MV-4-11 (cell line): Measurements from ENCODE around the gene UBE2L3.
A peak's percentile ranks its signal among the peaks of the same experiment; 100 is the strongest.
"Not testable (repeated sequence)": the region's sequence is repeated elsewhere in the genome, so short reads cannot be mapped to it uniquely, and the experiment has no call there.

Source experiments
- DNase-seq: peaks from one replicate; lab custom pipeline; 2025; lab: John Stamatoyannopoulos, UW

Gene UBE2L3

DNA sequence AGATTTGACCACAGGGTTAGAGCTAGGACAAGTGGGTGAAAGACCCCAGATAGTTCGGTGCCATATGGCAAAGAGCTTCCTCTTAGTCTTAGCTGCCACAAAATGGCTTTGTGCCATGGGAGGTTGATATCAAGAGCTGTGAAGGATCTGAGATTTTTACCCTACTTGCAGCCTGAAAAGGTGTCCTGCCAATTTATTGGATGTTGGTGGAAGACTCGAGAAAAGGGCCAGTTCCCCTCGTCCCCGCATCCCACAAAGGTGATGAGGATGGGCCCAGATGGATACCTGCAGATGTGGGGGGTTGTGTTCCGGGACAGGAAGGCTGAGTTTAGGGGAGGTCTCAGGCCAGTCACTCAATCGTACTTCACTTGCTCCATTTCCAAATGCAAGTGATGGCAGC lies 35.1 kb downstream of the UBE2L3 start:
- no peak for DNase-seq

DNA sequence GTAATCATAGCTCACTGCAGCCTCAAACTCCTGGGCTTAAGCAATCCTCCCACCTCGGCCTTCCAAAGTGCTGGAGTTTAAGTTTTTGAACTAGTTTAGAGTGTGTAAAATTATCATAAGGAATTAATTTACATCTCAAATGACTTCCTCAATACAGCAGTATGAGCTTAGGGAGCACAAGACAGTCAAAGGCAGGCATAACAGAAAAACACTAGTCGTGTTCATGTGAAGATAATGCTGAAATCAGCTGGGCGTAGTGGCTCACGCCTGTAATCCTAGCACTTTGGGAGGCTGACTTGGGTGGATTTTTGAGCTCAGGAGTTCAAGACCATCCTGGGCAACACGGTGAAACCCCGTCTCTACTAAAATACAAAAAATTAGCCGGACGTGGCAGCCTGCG lies 36.5 kb downstream of the UBE2L3 start:
- no peak for DNase-seq

DNA sequence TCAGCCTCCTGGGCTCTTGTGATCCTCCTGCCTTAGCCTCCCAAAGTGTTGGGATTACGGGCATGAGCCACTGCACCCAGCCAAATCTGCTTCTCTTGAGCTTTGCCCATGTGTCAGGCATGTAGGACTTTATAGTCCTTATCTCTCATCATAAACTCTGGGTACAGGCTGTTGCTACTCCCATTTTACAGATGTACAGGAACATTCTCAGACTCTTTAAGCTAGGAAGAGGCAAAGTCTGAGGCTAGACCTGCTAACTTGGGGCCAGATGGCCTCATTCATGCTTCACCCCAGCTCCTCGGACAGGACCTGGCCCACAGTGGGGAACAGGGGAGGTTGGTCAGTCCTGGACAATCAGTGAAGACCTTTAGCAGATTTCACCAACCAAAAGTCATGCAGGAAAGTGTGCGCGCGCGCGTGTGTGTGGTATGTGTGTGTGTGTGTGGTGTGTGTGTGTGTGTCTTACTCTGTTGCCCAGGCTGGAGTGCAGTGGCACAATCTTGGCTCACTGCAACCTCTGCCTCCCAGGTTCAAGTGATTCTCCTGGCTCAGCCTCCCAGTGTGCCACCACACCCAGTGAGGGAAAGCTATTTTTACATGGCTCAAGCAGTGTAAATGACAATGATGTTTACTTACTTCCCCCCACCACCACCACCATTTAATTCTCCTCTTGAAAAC lies 38.5 kb downstream of the UBE2L3 start:
- DNase-seq = no peak

DNA sequence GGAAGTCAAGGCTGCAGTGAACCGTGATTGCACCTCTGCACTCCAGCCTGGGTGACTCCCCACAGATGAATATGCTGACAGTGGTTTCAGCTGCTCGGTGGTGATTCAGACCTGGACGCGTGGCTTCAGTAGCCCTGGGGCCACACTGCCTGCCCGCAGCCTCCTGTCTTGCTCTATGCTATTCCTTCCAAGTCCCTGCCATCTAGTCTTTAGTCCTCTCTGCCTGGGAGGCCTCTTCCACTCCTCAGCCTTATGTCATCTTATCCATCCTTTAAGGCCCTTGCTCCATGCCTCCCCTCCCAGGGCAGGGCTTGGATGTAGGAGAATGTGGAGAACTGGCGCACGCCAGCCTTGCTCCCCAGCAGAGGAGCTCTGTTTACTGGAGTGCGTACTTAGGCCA lies 39.3 kb downstream of the UBE2L3 start:
- DNase-seq = no peak

DNA sequence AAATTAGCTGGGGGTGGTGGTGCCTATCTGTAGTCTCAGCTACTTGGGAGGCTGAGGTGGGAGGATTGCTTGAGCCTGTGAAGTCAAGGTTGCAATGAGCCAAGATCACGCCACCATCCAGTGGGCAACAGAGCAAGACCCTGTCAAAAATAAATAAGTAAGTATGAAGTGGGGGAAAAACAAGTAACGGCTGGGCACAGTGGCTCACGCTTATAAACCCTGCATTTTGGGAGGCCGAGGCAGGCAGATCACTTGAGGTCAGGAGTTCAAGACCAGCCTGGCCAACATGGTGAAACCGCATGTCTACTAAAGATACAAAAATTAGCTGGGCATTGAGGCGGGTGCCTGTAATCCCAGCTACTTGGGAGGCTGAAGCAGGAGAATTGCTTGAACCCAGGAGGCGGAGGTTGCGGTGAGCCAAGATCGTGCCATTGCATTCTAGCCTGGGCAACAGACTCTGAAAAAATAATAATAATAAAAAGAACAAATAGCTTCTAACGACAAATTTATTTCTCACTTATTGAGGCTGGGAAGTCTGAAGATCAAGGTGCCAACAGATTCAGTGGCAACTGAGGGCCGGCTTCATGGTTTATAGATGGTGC lies 42.1 kb downstream of the UBE2L3 start:
- DNase-seq = not testable (repeated sequence)

DNA sequence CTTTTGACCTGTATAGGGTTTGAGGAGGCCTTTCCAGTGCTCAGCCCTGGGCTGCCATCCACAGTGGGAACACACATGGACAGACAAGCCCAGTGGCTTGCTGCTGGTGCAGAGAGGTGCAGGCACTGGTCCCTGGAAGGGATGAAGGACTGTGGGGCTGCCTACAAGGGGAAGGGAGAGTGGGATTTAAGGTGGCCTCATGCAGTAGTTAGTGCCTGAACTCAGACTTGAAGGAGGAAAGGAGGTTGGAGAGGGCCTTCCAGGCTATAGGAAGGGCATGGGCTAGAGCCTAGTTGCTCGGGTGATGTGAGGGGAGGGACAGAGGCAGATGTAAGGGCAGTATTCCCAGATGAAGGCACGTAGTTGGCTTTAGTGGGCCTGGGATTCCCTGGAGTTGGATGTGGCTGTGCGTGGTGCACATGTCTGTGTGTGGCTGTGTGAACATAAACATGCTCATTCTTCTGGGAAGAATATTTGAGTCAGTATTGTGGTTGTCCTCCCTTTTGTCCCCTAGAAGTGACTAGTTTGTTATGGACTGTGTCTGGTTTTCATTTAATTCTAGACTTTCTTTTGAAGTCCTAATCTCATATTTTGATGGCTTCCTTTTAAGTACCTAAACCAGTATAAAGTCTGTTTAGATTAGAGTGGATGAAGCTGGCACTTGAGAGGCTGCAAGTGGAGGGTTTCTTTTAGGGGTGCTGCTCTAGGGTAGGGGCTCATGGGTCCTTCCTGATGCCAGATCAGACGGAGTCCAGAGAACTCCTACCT lies 43.9 kb downstream of the UBE2L3 start:
- DNase-seq = no peak

DNA sequence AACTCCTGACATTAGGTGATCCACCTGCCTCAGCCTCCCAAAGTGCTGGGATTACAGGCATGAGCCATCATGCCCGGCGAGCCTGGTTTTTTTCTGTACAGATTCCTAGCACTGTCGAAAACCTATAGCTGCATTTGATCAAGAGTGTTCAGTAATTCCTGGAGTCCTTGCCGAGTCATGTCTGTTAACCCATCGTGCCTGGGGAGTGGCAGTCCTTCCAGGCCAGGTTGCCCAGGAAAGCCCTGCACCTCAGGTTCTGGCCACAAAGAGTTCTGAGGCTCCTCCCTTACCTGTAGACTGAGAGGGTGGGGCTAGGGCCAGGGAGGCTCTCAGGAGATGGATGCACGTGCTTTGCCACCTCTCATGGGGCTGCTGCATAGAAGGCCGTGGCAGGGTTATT lies 45.3 kb downstream of the UBE2L3 start:
- DNase-seq = no peak

DNA sequence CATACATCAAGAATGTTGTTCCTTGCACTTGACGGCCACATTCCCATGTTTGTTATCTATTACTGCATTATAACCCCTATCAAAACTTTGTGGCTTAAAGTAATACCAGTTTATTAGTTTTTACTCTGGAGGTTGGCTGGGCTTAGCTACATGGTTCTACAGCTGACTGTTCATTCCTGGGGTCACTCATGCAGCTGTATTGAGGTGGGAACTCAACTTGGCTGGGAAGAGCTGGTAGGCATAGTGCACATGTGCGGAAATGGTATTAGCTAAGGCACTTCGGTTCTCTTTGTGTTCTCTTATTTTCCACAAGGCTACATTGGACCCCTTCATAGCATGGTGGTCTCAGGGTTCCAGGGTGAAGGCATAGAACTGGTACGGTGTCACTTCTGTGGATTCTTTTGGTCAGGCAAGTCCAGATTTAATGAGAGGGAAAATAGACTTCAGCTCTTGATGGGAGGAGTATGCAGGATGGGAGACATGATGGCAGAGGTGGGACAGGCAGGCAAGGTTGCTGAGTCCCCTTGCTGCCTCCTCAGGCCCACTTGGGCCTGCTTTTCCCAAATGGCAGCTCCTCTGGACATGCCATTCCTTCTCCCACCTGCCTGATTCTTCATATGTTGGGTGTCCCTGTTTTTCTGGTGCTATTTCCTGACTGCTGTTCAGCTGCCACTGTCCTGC lies 46.2 kb downstream of the UBE2L3 start:
- no peak for DNase-seq

DNA sequence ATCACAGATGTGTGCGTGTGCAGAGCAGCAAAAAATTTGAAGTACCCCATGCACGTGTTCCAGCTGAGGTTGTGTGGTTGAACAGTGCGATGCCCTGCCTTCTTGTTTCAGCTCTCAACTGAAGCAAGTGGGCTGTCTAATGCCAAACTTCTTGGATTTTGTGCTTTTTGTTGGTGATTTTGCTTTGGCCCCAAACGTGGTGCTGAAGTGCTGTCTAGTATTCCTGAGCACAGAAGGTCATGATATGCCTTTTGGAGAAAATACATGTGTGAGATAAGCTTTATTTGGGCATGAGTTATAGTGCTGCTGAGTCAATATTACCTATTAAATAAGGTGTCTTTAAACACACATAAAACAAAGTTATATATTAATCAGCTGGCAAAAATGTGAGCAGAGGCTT lies 48.2 kb downstream of the UBE2L3 start:
- no peak for DNase-seq

DNA sequence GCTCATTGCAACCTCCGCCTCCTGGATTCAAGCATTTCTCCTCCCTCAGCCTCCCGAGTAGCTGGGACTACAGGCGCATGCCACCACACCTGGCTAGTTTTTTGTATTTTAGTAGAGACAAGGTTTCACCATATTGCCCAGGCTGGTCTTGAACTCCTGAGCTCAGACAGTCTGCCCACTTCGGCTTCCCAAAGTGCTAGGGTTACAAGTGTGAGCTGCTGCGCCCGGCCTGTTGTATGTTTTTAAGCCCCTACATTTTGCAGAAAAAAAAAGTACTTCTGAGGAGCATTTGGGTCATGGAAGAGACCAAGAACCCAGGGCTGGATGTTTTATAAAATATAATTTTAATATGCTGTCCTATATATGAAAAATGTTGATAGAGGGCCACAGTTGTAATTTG lies 49.8 kb downstream of the UBE2L3 start:
- not testable (repeated sequence) for DNase-seq

DNA sequence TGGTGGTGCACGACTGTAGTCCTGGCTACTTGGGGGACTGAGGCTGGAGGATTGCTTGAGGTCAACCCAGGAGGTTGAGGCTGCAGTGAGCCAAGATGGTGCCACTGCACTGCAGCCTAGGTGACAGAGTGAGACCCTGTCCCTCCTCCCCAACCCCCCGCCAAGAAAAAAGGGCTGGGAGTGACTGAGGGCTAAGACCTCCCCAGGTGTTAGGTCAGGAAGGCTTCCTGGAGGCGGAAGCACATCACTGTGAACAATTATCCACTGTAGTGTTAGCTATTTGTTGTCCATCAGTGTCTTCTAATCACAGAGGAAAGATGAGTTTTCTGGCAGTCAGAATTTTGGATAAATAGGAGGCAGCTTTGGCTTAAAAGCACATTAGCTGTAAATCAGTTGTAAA lies 53.5 kb downstream of the UBE2L3 start:
- DNase-seq = no peak

DNA sequence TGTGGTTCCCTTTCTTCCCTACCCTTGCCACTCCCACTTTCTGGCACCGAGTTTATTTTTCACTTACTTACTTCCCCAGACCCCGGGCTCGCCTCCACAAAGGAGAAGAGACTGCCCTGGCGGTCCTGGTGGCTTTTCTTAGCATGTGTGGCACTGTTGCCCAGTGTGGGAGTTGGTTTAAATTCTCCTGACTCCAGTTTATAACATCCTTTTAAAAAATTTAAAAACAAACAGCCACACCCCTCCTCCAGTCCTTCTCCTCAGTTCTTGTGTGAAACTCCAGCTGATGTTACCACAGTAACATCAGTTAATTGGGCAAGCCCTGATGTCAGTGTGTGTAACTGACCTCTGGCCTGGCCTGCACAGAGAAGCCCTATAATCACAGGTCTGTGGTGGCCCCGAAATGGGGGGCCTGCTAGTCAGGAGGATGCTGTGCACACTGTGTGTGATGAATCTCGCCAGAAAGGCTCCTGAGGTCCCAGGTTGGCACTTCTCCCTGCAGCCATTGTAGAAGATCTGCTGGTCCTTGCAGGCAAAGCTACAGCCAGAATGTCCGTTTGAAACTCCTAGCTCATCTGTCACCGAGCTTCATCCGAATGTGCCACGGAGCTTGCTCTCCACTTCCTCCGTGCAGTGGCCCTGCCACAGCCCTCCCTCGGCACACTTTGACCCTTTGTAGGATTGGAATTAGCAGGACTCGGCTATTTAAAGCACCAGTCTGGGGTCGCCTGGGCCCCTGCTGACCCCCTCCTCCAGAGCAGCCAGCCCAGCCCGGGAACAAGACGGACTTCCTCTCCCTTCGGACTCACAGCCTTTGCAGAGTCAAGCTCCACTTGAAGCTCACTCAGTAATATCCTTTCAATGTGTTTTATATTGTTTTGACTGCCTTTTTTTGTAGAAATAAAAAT lies 54.8 kb downstream of the UBE2L3 start:
- peak; percentile 82 for DNase-seq

DNA sequence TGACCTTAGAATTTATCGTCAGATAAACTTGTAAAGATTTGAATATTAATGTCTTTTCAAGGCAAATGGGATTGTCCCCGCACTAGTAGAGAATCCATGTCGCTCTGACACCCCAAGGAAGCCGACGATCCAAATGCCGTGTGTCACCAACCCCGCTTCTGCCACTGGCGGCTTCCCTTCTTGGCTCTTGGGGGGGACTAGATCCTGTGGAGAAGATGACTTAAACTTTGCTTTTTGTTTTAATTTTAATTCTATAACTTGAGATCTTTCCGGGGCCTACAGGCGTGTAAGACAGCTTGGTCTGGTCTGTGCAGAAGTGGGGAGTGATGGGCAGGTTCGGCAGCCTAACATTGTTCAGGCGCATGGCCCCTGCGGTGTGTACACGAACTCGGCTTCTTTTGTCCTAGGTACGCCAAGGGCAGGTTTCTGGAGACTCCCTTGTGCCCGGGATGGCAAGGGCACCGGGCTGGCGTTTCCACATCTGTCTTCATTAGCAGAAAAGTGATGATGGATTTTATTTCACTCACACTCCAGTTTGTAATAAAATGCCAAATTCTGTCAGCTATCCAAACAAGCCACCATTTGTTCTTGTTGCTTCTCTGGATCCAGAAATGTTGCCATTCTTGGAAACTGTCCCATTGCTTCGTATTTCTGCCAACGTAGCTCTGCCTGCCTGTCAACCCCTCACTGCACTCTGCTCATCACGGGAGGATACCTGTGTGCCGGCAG lies 55.6 kb downstream of the UBE2L3 start:
- DNase-seq = no peak

DNA sequence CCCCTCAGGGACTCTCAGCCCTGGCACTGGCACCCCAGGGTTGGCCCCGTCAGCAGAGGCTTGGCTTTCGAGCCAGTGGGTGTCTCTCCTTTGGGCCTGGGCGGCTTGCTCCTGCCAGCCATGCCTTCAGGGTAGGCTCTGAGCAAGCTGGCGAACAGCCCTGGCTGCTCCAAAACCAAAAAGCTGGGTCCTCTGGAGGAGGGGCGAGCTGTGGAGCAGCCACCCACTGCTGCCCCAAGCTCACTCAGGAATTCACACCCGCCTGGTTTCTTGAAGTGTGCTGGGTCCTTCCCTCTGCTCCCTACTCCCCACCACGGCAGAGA lies 56.1 kb downstream of the UBE2L3 start:
- no peak for DNase-seq

DNA sequence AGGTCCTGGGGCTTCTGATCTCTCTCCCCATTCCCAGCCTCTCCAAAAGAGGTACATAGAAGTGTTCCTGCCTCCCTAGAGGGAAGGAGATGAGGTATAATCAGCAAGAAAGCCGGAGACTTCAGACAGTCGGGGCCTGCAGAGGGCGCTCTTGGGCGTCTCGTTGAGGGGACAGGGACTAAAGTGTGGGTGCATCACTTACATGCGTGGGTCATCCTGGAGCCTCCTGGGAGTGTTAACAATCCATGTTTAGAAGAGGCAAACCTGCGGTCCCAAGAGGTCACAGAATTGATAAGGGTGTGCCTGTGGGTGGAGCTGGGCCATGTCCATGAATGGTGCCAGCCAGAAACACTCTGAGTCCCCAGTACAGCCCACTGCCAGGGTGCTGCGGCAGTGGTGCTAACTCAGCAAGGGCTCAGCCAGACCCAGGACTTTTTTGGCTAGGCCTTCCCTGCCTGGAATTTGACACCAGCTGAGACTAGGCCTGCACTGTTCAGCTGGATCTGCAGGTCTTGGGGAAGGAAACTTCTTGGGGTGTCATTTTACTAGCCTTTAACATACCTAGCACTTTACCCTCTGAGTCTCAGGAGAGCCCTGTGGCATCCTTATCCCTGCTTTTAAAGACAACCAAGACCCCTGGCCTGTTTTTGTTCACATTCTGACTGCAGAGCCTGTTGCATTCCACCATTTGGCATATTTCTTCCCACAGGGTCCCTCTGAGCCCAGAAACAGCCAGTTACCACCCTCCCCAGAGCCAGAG lies 56.8 kb downstream of the UBE2L3 start:
- DNase-seq = peak; percentile 19

DNA sequence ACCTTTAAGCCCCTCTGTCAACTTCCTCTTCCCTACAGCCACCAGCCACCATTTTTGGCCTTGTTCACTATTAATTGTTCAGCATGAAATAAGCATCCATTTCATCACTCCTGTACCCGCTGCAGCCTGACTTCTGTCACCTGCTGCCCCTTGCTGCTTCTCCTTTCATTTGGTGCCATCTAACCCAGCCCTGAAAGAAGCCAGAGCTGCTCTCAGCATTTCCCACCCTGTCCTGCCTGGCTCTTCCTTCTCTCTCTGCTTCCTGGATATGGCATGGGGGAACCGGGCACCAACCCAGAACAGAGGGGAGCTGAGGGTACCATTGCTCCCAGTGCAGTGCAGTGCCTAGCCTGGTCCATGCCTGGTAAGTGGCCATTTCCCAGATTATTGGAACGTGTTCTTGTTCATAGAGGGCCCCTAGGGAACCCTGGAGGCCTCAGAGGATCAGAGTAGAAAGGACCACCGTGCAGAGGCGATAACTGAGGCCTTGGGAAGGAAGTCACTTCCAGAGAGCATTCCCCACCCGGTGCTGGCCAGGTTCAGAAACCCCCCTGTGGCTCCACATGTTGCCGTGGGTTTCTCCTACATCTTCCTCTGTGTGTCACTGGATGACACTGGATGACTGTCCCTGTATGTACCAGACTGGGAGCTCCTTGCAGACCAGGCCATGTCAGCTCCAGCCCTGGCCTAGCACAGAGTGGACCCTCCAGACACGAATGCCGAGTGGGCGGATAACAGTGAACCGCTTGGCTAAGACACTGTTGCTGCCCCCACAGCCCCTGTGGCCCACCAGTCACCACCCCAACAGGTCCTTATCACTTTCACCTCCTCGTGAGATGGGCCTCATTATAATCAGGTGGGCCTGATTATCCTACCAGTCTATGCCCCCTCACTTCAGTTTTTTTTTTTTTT lies 57.6 kb downstream of the UBE2L3 start:
- peak; percentile 65 for DNase-seq

DNA sequence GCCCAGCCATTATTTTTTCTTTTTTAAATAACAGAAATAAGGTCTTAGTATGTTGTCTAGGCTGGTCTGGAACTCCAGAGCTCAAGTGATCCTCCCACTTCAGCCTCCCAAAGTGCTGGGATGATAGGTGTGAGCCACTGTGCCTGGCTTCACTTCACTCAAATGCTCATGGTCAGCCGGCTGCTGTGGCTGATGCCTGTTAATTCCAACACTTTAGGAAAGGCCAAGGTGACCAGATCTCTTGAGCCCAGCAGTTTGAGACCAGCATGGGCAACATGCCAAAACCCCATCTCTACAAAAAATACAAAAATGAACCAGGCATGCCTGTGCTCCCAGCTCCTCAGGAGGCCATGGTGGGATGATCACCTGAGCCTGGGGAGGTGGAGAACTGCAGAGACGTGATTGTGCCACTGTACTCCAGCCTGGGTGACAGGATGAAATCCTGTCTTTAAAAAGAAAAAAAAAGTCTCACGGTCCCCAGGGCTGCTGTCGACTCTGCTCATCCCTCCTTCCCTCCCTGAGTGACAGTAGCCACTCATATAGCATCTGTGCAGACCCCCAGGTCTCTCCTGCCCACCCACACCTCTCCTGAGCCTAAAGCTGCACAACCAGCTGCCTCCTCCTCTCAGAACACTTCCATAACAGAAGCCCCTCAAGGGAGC lies 58.7 kb downstream of the UBE2L3 start:
- DNase-seq = no peak

DNA sequence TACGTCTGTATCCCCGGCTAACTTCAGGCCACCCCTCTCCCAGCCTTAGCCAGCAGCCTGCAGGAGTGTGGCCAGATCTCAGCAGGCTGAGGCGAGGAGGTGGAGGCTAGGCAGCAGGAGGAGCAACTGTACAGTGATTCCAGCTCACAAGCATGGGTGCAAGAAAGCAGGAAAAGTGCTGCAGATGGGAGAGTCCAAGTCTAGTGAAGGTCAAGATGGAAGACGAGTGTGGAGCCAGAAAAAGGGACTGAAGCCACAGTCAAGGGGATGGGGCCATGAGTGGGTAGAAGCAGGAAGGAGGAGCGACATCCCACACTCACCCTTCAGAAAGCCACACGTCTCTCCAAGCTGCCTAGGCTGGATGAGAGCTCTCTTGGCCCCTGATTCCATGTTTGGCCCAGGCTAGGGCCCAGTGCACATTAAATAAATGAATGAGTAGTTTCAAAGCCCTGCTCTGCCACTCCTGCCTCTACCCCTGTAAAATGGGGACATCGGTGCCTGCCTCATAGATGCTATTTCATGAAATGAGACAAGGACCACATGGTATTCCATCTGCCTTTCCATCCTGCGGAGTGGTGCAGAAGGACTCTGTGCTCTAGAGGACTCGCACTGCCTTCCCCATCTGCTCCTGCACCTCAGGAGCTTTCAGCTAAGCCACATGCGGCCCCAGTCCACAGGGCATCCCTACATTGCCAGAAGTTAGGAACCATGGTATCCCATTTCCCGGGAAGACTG lies 59.4 kb downstream of the UBE2L3 start:
- DNase-seq = no peak
